Spleen (tissue), 11 donors: ENCODE measurements around the gene FOXP1. TPM values are rescaled to one million over a fixed set of nuclear protein-coding genes. Genes with fewer than 3 reads are reported as not detected.

Experiments
- DNase-seq: peaks from one replicate; pipeline ENCODE4 v3.0.0-alpha.2; 2020
- H3K27ac ChIP-seq, 8 donors: fragments of 200-600 bp; sonication (generic) in 7 of 8; 1 replicate in 4 of 8; 2 replicates in 4 of 8; pipeline versions ENCODE4 v1.5.0 to v1.8.0; 2016 to 2021; ENCODE audit warnings: inconsistent platforms in 4 of 8, mild to moderate bottlenecking in 4 of 8, moderate library complexity in 1 of 8
- H3K27me3 ChIP-seq, 7 donors: fragments of 200-600 bp; sonication (generic) in 6 of 7; replicated peaks in 1 of 7; 1 replicate in 4 of 7; 2 replicates in 3 of 7; pipeline versions ENCODE4 v1.5.0 to v1.8.0; 2016 to 2021; ENCODE audit warnings: inconsistent platforms in 3 of 7, mild to moderate bottlenecking in 1 of 7
- H3K36me3 ChIP-seq, 6 donors: fragments of 200-600 bp; sonication (generic) in 5 of 6; 1 replicate in 4 of 6; 2 replicates in 2 of 6; pipeline versions ENCODE4 v1.5.0 to v1.8.0; 2016 to 2021; ENCODE audit warnings: inconsistent platforms in 2 of 6
- H3K4me1 ChIP-seq, 6 donors: fragments of 200-600 bp; sonication (generic) in 5 of 6; 1 replicate in 3 of 6; 2 replicates in 3 of 6; pipeline versions ENCODE4 v1.5.0 to v1.8.0; 2016 to 2021; ENCODE audit warnings: inconsistent platforms in 3 of 6
- H3K4me3 ChIP-seq, 8 donors: fragments of 200-600 bp; sonication (generic) in 7 of 8; 1 replicate in 4 of 8; 2 replicates in 4 of 8; pipeline versions ENCODE4 v1.5.0 to v1.8.0; 2016 to 2021; ENCODE audit warnings: inconsistent platforms in 4 of 8, mild to moderate bottlenecking in 4 of 8, moderate library complexity in 2 of 8
- H3K9me3 ChIP-seq, 8 donors: fragments of 200-600 bp; sonication (generic) in 7 of 8; 1 replicate in 4 of 8; 2 replicates in 4 of 8; pipeline versions ENCODE4 v1.5.0 to v1.8.0; 2016 to 2021; ENCODE audit warnings: inconsistent platforms in 4 of 8
- POLR2A ChIP-seq, 3 donors: fragments of 450-650 bp; IDR thresholded peaks; one replicate each; pipeline ENCODE4 v1.5.1; 2017; ENCODE audit warnings: antibody characterized with exemption in 3 of 3, mild to moderate bottlenecking in 1 of 3
- POLR2AphosphoS5 ChIP-seq, 3 donors: sonication (generic); formaldehyde crosslinking; IDR thresholded peaks; one replicate each; pipeline ENCODE4 v1.5.1; 2017; ENCODE audit warnings: antibody characterized with exemption in 3 of 3
- whole genome bisulfite sequencing, 5 donors: extraction: QIAGEN DNeasy Blood & Tissue Kit in 3 of 5; methylation state at CpG; one replicate each; pipeline versions ENCODE4 v1.1.5 to v1.1.7; 2013 to 2018; 5-methylcytosine and 5-hydroxymethylcytosine counted together
- intact Hi-C: fragments of 100-400 bp; cut with DNase I; formaldehyde crosslinking; loops from one replicate; pipeline ENCODE4 v1.15.0; 2023; ENCODE audit warnings: low total_unique reads
- polyA plus RNA-seq, 3 donors: library from polyadenylated mRNA; stranded (reverse); fragments of 200-250 nt; gene quantifications; one replicate each; pipeline ENCODE4 v1.2.1, GENCODE V29; 2013
- total RNA-seq, 7 donors: library from RNA; depleted of rRNA in 3 of 7; stranded (reverse); fragments of >200 nt in 3 of 7; fragmentation: NEBNext Ultra II Directional in 4 of 7; extraction: Animal tissue kit (Norgen Biotek cat#: 25700) in 4 of 7; gene quantifications; one replicate each; pipeline versions ENCODE4 v1.1.0 to v1.2.1, GENCODE V29; 2016 to 2021
- TF ChIP-seq, protein P1 (sequence below), 11 experiments: fragments of 200-600 bp in 7 of 11; fragments of 450-650 bp in 4 of 11; sonication (generic) in 4 of 11; IDR thresholded peaks in 8 of 11; conservative IDR thresholded peaks in 3 of 11; 1 replicate in 7 of 11; 2 replicates in 4 of 11; pipeline versions ENCODE4 v1.4.0 to v1.8.0; 2016 to 2021; ENCODE audit warnings: antibody characterized with exemption in 11 of 11, inconsistent platforms in 4 of 11, mild to moderate bottlenecking in 1 of 11
- donor health status: healthy with polysubstance abuse.
- donor health status: DM: no; HTN: no; CAD: no; lungs with moderate emphysema.
- donor health status: DM: no; HTN: no; CAD: no.
- donor health status: Bipolar disorder and iron deficiency.
- donor health status: healthy.
- donor health status: DM: no; HTN: no; CAD: no.
- donor health status: DM: yes; HTN: yes; CAD: no.

Gene FOXP1
- total and polyA plus RNA-seq, 10 donors: 11.1 to 202 (median 153) TPM

DNA sequence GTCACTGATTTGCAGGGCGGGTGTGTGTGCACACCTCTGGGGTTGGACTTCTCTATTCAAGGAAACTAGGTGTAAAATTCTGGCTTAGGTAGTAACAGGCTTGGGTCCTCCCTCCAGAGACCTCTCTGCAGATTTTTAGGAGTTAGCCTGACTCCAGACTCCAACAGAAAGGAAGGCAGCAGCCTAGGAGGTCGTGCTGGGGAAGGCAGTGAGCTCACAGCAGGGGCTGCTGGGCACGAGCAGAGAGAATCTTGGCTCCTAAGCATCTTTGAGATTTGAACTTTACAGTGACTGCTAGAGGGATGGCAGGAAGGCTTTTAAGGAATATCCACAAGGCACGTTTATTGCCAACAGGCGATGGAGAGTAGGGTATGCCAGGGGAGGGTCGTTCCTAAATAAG lies 612.6 kb downstream of the FOXP1 start:
- Histone ChIP-seq H3K36me3 (peaks cover 2 to 100% (median 73%) of the 10 kb centered on the region in 6 donors), H3K4me1 (peaks cover 0 to 5% (median 0%) of the 10 kb centered on the region in 6 donors), H3K4me3 (no peak overlapping the region), H3K9me3 (no peaks in the 10 kb centered on the region), H3K27ac (no peak overlapping the region), H3K27me3 (no peaks in the 10 kb centered on the region)
- WGBS, 5 donors: 85 to 95% (median 87%) methylated on average over 6 of the region's 6 CpGs
- no peak for DNase-seq
- no peak for TF ChIP-seq POLR2A (IDR thresholded peaks at IDR 0.05)
- TF ChIP-seq, protein P1, sequence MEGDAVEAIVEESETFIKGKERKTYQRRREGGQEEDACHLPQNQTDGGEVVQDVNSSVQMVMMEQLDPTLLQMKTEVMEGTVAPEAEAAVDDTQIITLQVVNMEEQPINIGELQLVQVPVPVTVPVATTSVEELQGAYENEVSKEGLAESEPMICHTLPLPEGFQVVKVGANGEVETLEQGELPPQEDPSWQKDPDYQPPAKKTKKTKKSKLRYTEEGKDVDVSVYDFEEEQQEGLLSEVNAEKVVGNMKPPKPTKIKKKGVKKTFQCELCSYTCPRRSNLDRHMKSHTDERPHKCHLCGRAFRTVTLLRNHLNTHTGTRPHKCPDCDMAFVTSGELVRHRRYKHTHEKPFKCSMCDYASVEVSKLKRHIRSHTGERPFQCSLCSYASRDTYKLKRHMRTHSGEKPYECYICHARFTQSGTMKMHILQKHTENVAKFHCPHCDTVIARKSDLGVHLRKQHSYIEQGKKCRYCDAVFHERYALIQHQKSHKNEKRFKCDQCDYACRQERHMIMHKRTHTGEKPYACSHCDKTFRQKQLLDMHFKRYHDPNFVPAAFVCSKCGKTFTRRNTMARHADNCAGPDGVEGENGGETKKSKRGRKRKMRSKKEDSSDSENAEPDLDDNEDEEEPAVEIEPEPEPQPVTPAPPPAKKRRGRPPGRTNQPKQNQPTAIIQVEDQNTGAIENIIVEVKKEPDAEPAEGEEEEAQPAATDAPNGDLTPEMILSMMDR (IDR thresholded peaks at IDR 0.05 in 8 of 11, conservative IDR thresholded peaks at IDR 0.05 in 3 of 11): no peak
- TF ChIP-seq POLR2AphosphoS5 (IDR thresholded peaks at IDR 0.05): no peak
- intact Hi-C loops: no loop called here

- DNase-seq: no peak
- H3K36me3 ChIP-seq: peaks cover 2 to 100% (median 73%) of the 10 kb centered on the region in 6 donors
Measured at GRCh38 chr3:70970171-70970570, 613.4 kb downstream of the FOXP1 start.

DNA sequence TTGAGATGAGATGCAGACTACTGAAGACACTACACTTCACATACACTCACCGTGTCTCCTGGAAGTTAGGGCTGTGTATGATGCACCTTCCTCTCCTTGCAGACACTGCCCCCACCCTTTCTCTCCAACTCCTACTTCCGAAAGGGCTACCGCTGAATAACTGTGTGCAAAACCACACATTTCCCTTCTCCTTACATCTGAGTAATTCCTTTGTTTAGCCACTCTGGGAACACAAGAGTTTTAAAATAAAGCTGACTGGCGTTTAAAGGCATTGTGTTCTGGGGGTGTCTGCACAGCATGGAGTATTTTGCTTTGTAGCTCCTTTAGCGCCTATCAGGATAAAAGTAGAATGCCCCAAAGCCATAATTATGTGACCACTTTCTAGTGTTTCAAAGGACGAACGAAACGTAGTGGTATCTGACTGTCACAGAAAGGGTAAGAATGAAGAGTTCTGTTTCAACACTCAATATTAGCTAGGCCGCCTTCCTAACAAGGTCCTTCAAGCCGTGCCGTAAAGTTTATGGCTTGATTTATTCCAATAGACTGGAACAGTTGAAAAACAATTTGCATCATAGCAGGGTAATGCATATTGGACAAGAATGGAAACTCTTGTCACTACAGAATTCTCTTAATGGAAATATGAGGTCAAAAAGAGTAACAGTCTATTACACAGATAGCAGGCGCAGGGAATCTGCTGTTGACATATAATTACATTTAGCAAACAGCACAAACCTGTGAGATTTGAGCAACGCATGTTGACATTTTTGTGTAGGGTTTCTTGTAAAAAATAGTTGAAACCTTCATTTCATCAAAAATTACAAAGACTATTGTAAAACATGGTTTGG lies 619.9 kb downstream of the FOXP1 start:
- Histone ChIP-seq H3K27me3 (no peaks in the 10 kb centered on the region), H3K36me3 (peaks cover 0 to 100% (median 77%) of the 10 kb centered on the region in 6 donors), H3K9me3 (no peaks in the 10 kb centered on the region), H3K4me1 (no peaks in the 10 kb centered on the region), H3K27ac (no peak overlapping the region), H3K4me3 (no peak overlapping the region)
- TF ChIP-seq POLR2A (IDR thresholded peaks at IDR 0.05) (no peak), POLR2AphosphoS5 (IDR thresholded peaks at IDR 0.05) (no peak)
- TF ChIP-seq, protein P1 (IDR thresholded peaks at IDR 0.05 in 8 of 11, conservative IDR thresholded peaks at IDR 0.05 in 3 of 11): no peak
- WGBS, 5 donors: 86 to 94% (median 90%) methylated on average over 13 of the region's 13 CpGs
- DNase-seq: no peak
- intact Hi-C loops: no loop called here

More at GRCh38 chr3:70970171-70970570, 613.4 kb downstream of the FOXP1 start:
- TF ChIP-seq POLR2A (IDR thresholded peaks at IDR 0.05): no peak
- TF ChIP-seq POLR2AphosphoS5 (IDR thresholded peaks at IDR 0.05): no peak
- TF ChIP-seq, protein P1 (IDR thresholded peaks at IDR 0.05 in 8 of 11, conservative IDR thresholded peaks at IDR 0.05 in 3 of 11): no peak
- peaks cover 0 to 5% (median 0%) of the 10 kb centered on the region in 6 donors for H3K4me1 ChIP-seq
- H3K27me3 ChIP-seq: no peaks in the 10 kb centered on the region
- no peaks in the 10 kb centered on the region for H3K9me3 ChIP-seq
- H3K4me3 ChIP-seq: no peak overlapping the region
- WGBS, 5 donors: 90 to 95% (median 93%) methylated on average over 4 of the region's 4 CpGs
- no peak overlapping the region for H3K27ac ChIP-seq
- intact Hi-C loops: no loop called here
